HG03342 (cell line): ENCODE results near the gene PCYT1A.
"Not testable (repeated sequence)": the region's sequence is repeated elsewhere in the genome, so short reads cannot be mapped to it uniquely, and the experiment has no call there.

ENCODE experiments used
- ATAC-seq: cut with Tn5 transposase; IDR thresholded peaks from one replicate; pipeline ENCODE4 v1.9.1; 2021; ENCODE audit warnings: mild to moderate bottlenecking, moderate library complexity; ENCODE audit not compliant: unreplicated experiment

The PCYT1A gene

GRCh38 chr3:196287440-196288140 is at the start of gene PCYT1A:
TSS of gene PCYT1A (minus strand) at chr3:196287726. CDS start at chr3:196270531, 17,195 bp downstream.
- peak; percentile 70 for ATAC-seq

- ATAC-seq = no peak
Observed at GRCh38 chr3:196336319-196337145, 49.0 kb upstream of the PCYT1A start.

GRCh38 chr3:196335503-196335948 is 48.0 kb upstream of the PCYT1A start:
- ATAC-seq = no peak

- ATAC-seq = no peak
Observed at GRCh38 chr3:196334982-196335381, 47.5 kb upstream of the PCYT1A start.

GRCh38 chr3:196332168-196332567 is 44.6 kb upstream of the PCYT1A start:
- ATAC-seq = no peak

- no peak for ATAC-seq
Observed at GRCh38 chr3:196327405-196327804, 39.9 kb upstream of the PCYT1A start.

GRCh38 chr3:196326936-196327335 is 39.4 kb upstream of the PCYT1A start:
- ATAC-seq = no peak

GRCh38 chr3:196323691-196324090 is 36.2 kb upstream of the PCYT1A start:
- ATAC-seq = no peak

- no peak for ATAC-seq
Observed at GRCh38 chr3:196323016-196323415, 35.5 kb upstream of the PCYT1A start.

- ATAC-seq = no peak
Observed at GRCh38 chr3:196321162-196321561, 33.6 kb upstream of the PCYT1A start.

- no peak for ATAC-seq
Observed at GRCh38 chr3:196320137-196320536, 32.6 kb upstream of the PCYT1A start.

GRCh38 chr3:196317687-196318467 is 30.4 kb upstream of the PCYT1A start, which contains the start of gene DYNLT2B:
TSS of gene DYNLT2B (minus strand) at chr3:196318240. CDS start at chr3:196318152, 88 bp downstream.
- ATAC-seq = peak; percentile 87

GRCh38 chr3:196316799-196317686 is 29.5 kb upstream of the PCYT1A start:
- ATAC-seq = not testable (repeated sequence)

GRCh38 chr3:196315821-196316220 is 28.3 kb upstream of the PCYT1A start:
- no peak for ATAC-seq

GRCh38 chr3:196314597-196314996 is 27.1 kb upstream of the PCYT1A start:
- ATAC-seq = no peak

GRCh38 chr3:196314086-196314485 is 26.6 kb upstream of the PCYT1A start:
- not testable (repeated sequence) for ATAC-seq

GRCh38 chr3:196302960-196303359 is 15.4 kb upstream of the PCYT1A start:
- not testable (repeated sequence) for ATAC-seq

GRCh38 chr3:196302551-196302950 is 15.0 kb upstream of the PCYT1A start:
- ATAC-seq = not testable (repeated sequence)

- no peak for ATAC-seq
Observed at GRCh38 chr3:196298521-196298920, 11.0 kb upstream of the PCYT1A start.

- peak; percentile 59 for ATAC-seq
Observed at GRCh38 chr3:196292286-196292923, 4.9 kb upstream of the PCYT1A start.
